ENCODE results near the gene PRSS53. TPM values are rescaled to one million over a fixed set of nuclear protein-coding genes. Genes with fewer than 3 reads are reported as not detected.

The PRSS53 gene
- total and polyA plus RNA-seq, 10 of the 15 experiments (the other 5 are each of a cell fraction or from before 2014, with no cell fraction given) = 0.35 to 3.4 (median 0.88) TPM; not detected in 2

DNA sequence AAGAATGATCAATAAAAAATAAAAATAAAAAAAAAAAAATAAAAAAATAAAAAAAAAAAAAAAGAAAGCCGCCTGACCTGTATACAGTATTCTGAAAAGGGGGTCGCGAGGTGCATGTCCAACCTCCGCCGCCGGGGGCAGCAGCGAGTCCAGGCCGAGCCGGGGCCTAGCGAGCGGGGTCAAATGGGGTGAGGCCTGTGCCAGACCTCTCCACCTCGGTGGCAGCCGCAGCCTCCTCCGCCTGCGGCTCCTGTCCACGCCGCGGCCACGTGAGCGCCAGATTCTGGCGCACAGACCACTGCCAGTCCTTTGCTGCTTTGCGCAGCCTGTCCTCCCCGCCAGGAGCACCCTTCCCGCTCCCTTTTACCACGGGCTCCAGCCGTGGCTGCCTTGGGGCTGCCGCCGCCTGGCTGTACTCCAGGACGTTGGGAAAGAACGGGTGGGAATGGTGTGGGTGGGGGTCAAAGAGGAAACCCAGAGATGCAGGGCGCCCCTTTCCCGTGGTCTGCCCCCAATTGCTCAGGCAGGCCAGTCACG lies 17.0 kb upstream of the PRSS53 start (continued):
- TF ChIP-seq, protein P1, sequence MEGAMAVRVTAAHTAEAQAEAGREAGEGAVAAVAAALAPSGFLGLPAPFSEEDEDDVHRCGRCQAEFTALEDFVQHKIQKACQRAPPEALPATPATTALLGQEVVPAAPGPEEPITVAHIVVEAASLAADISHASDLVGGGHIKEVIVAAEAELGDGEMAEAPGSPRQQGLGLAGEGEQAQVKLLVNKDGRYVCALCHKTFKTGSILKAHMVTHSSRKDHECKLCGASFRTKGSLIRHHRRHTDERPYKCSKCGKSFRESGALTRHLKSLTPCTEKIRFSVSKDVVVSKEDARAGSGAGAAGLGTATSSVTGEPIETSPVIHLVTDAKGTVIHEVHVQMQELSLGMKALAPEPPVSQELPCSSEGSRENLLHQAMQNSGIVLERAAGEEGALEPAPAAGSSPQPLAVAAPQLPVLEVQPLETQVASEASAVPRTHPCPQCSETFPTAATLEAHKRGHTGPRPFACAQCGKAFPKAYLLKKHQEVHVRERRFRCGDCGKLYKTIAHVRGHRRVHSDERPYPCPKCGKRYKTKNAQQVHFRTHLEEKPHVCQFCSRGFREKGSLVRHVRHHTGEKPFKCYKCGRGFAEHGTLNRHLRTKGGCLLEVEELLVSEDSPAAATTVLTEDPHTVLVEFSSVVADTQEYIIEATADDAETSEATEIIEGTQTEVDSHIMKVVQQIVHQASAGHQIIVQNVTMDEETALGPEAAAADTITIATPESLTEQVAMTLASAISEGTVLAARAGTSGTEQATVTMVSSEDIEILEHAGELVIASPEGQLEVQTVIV (IDR thresholded peaks at IDR 0.05; ENCODE audit: borderline replicate concordance, partially characterized antibody) = no peak
- TF ChIP-seq YBX1 (IDR thresholded peaks at IDR 0.05) (no peak), RCOR1 (conservative IDR thresholded peaks at IDR 0.05; ENCODE audit: low read depth, low read length) (no peak), JUND (IDR thresholded peaks at IDR 0.05; ENCODE audit: low read depth, low read length) (no peak), POLR2AphosphoS2 (IDR thresholded peaks at IDR 0.05; ENCODE audit: low read depth, low read length) (no peak), ASH2L (IDR thresholded peaks at IDR 0.05; ENCODE audit: borderline replicate concordance, low read depth) (no peak), SPI1 (IDR thresholded peaks at IDR 0.05; ENCODE audit: borderline replicate concordance, insufficient read depth, low read depth, low read length) (no peak), SMC3 (IDR thresholded peaks at IDR 0.05; ENCODE audit: borderline replicate concordance, low read length) (peak; percentile 35; the same call in 1 of the 2 replicates), JUNB (IDR thresholded peaks at IDR 0.05) (no peak), CHD2 (IDR thresholded peaks at IDR 0.05; ENCODE audit: borderline replicate concordance, low read depth, low read length) (no peak), ZSCAN29 (IDR thresholded peaks at IDR 0.05) (no peak)
- TF ChIP-seq, protein P2, sequence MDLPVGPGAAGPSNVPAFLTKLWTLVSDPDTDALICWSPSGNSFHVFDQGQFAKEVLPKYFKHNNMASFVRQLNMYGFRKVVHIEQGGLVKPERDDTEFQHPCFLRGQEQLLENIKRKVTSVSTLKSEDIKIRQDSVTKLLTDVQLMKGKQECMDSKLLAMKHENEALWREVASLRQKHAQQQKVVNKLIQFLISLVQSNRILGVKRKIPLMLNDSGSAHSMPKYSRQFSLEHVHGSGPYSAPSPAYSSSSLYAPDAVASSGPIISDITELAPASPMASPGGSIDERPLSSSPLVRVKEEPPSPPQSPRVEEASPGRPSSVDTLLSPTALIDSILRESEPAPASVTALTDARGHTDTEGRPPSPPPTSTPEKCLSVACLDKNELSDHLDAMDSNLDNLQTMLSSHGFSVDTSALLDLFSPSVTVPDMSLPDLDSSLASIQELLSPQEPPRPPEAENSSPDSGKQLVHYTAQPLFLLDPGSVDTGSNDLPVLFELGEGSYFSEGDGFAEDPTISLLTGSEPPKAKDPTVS (IDR thresholded peaks at IDR 0.05; ENCODE audit: low read depth, low read length) = no peak
- TF ChIP-seq, protein P3, sequence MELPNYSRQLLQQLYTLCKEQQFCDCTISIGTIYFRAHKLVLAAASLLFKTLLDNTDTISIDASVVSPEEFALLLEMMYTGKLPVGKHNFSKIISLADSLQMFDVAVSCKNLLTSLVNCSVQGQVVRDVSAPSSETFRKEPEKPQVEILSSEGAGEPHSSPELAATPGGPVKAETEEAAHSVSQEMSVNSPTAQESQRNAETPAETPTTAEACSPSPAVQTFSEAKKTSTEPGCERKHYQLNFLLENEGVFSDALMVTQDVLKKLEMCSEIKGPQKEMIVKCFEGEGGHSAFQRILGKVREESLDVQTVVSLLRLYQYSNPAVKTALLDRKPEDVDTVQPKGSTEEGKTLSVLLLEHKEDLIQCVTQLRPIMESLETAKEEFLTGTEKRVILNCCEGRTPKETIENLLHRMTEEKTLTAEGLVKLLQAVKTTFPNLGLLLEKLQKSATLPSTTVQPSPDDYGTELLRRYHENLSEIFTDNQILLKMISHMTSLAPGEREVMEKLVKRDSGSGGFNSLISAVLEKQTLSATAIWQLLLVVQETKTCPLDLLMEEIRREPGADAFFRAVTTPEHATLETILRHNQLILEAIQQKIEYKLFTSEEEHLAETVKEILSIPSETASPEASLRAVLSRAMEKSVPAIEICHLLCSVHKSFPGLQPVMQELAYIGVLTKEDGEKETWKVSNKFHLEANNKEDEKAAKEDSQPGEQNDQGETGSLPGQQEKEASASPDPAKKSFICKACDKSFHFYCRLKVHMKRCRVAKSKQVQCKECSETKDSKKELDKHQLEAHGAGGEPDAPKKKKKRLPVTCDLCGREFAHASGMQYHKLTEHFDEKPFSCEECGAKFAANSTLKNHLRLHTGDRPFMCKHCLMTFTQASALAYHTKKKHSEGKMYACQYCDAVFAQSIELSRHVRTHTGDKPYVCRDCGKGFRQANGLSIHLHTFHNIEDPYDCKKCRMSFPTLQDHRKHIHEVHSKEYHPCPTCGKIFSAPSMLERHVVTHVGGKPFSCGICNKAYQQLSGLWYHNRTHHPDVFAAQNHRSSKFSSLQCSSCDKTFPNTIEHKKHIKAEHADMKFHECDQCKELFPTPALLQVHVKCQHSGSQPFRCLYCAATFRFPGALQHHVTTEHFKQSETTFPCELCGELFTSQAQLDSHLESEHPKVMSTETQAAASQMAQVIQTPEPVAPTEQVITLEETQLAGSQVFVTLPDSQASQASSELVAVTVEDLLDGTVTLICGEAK (IDR thresholded peaks at IDR 0.05; ENCODE audit: borderline replicate concordance) = no peak
- TF ChIP-seq, protein P4, sequence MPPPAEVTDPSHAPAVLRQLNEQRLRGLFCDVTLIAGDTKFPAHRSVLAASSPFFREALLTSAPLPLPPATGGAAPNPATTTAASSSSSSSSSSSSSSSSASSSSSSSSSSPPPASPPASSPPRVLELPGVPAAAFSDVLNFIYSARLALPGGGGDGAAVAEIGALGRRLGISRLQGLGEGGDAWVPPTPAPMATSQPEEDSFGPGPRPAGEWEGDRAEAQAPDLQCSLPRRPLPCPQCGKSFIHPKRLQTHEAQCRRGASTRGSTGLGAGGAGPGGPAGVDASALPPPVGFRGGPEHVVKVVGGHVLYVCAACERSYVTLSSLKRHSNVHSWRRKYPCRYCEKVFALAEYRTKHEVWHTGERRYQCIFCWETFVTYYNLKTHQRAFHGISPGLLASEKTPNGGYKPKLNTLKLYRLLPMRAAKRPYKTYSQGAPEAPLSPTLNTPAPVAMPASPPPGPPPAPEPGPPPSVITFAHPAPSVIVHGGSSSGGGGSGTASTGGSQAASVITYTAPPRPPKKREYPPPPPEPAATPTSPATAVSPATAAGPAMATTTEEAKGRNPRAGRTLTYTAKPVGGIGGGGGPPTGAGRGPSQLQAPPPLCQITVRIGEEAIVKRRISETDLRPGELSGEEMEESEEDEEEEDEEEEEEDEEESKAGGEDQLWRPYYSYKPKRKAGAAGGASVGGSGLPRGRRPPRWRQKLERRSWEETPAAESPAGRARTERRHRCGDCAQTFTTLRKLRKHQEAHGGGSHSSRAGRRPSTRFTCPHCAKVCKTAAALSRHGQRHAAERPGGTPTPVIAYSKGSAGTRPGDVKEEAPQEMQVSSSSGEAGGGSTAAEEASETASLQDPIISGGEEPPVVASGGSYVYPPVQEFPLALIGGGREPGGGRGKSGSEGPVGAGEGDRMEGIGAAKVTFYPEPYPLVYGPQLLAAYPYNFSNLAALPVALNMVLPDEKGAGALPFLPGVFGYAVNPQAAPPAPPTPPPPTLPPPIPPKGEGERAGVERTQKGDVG (CRISPR knock-in tag; IDR thresholded peaks at IDR 0.05) = no peak

All from GM12878 (cell line).